MM.1S (cell line): ENCODE measurements around the gene VGF.
"Not testable (repeated sequence)": the region's sequence is repeated elsewhere in the genome, so short reads cannot be mapped to it uniquely, and the experiment has no call there.

Experiments used
- DNase-seq: peaks from one replicate; pipeline ENCODE4 v3.0.0-alpha.2; 2015
- H2AFZ ChIP-seq: fragments of 300-600 bp; sonication (generic); 2 replicates; pipeline ENCODE4 v1.6.0; 2016; ENCODE audit warnings: antibody characterized with exemption, low read length
- H3F3A ChIP-seq: fragments of 300-600 bp; sonication (generic); 2 replicates; pipeline ENCODE4 v1.6.1; 2016; ENCODE audit warnings: mild to moderate bottlenecking, antibody characterized with exemption, low read length, moderate library complexity, mixed read lengths; ENCODE audit not compliant: insufficient read depth
- H3K27ac ChIP-seq: fragments of 300-600 bp; sonication (generic); 2 replicates; pipeline ENCODE4 v1.5.1; 2016; ENCODE audit warnings: mild to moderate bottlenecking, low read length
- H3K27me3 ChIP-seq: fragments of 300-600 bp; sonication (generic); replicated peaks from 2 replicates; pipeline ENCODE4 v1.6.0; 2016; ENCODE audit warnings: low read length; ENCODE audit not compliant: insufficient read depth
- H3K36me3 ChIP-seq: fragments of 300-600 bp; sonication (generic); replicated peaks from 2 replicates; pipeline ENCODE4 v1.6.1; 2016; ENCODE audit warnings: mild to moderate bottlenecking, low read length, mixed read lengths; ENCODE audit not compliant: insufficient read depth
- H3K4me1 ChIP-seq: fragments of 300-600 bp; sonication (generic); 2 replicates; pipeline ENCODE4 v1.6.1; 2016; ENCODE audit warnings: low read length, mixed read lengths
- H3K4me2 ChIP-seq: fragments of 300-600 bp; sonication (generic); 2 replicates; pipeline ENCODE4 v1.6.0; 2016; ENCODE audit warnings: low read depth, low read length
- H3K4me3 ChIP-seq: fragments of 300-600 bp; sonication (generic); 2 replicates; pipeline ENCODE4 v1.5.1; 2016; ENCODE audit warnings: low read length, mixed read lengths
- H3K79me2 ChIP-seq: fragments of 300-600 bp; sonication (generic); 2 replicates; pipeline ENCODE4 v1.6.1; 2016; ENCODE audit warnings: mixed run types, low read length, mixed read lengths
- H3K9ac ChIP-seq: fragments of 300-600 bp; sonication (generic); 2 replicates; pipeline ENCODE4 v1.6.1; 2016; ENCODE audit warnings: low read length, mixed read lengths
- H3K9me2 ChIP-seq: fragments of 300-600 bp; sonication (generic); replicated peaks from 2 replicates; pipeline ENCODE4 v1.6.1; 2016; ENCODE audit warnings: mild to moderate bottlenecking, low read length, mixed read lengths; ENCODE audit not compliant: insufficient read depth
- H3K9me3 ChIP-seq: fragments of 300-600 bp; sonication (generic); replicated peaks from 2 replicates; pipeline ENCODE4 v1.6.1; 2016; ENCODE audit warnings: mild to moderate bottlenecking, low read length, mixed read lengths; ENCODE audit not compliant: insufficient read depth
- H4K20me1 ChIP-seq: fragments of 300-600 bp; sonication (generic); 2 replicates; pipeline ENCODE4 v1.6.1; 2016; ENCODE audit warnings: mild to moderate bottlenecking, low read length, moderate library complexity, mixed read lengths; ENCODE audit not compliant: insufficient read depth
- EZH2 ChIP-seq: fragments of 300-600 bp; sonication (generic); optimal IDR thresholded peaks from 2 replicates; pipeline ENCODE3; 2017; ENCODE audit warnings: low read depth, mild to moderate bottlenecking, antibody characterized with exemption, low read length, mixed read lengths
- EZH2phosphoT487 ChIP-seq: fragments of 300-600 bp; sonication (generic); IDR thresholded peaks from 2 replicates; pipeline ENCODE4 v1.6.1; 2018; ENCODE audit warnings: antibody characterized with exemption, low read length
- TF ChIP-seq, protein P1 (sequence below): fragments of 300-600 bp; sonication (generic); IDR thresholded peaks from 2 replicates; pipeline ENCODE4 v1.5.1; 2016; ENCODE audit warnings: antibody characterized with exemption, low read length, mixed read lengths

VGF gene

DNA sequence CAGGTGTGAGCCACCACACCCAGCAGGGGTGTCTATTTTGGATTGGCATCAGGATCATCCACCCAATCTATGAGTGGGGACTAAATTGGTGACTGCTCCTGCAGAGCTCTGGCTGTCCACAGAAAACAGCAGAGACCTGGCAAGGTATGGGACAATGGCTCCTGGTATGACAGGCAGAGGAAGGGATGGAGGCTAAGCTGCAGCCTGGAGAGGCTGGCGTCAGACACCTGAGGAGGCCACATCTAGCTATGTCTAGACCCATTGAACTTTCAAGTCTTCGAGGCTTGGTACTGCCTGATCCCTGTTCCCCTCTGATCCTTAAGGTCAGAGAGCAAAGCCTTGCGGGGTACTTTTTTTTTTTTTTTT lies 41.7 kb downstream of the VGF start:
- Histone ChIP-seq H3K4me1 (peaks cover 16% of the 10 kb centered on the region), H3K9ac (no peak overlapping the region), H3K9me2 (no peaks in the 10 kb centered on the region), H4K20me1 (no peaks in the 10 kb centered on the region), H3K36me3 (no peaks in the 10 kb centered on the region), H3K79me2 (no peaks in the 10 kb centered on the region), H3K4me2 (no peak overlapping the region), H2AFZ (no peak overlapping the region), H3K4me3 (no peak overlapping the region), H3K27me3 (peaks cover 100% of the 10 kb centered on the region), H3K27ac (no peak overlapping the region), H3F3A (no peaks in the 10 kb centered on the region), H3K9me3 (no peaks in the 10 kb centered on the region)
- no peak for DNase-seq
- TF ChIP-seq EZH2phosphoT487 (no peak), EZH2 (no peak)
- TF ChIP-seq, protein P1, sequence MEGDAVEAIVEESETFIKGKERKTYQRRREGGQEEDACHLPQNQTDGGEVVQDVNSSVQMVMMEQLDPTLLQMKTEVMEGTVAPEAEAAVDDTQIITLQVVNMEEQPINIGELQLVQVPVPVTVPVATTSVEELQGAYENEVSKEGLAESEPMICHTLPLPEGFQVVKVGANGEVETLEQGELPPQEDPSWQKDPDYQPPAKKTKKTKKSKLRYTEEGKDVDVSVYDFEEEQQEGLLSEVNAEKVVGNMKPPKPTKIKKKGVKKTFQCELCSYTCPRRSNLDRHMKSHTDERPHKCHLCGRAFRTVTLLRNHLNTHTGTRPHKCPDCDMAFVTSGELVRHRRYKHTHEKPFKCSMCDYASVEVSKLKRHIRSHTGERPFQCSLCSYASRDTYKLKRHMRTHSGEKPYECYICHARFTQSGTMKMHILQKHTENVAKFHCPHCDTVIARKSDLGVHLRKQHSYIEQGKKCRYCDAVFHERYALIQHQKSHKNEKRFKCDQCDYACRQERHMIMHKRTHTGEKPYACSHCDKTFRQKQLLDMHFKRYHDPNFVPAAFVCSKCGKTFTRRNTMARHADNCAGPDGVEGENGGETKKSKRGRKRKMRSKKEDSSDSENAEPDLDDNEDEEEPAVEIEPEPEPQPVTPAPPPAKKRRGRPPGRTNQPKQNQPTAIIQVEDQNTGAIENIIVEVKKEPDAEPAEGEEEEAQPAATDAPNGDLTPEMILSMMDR = no peak

DNA sequence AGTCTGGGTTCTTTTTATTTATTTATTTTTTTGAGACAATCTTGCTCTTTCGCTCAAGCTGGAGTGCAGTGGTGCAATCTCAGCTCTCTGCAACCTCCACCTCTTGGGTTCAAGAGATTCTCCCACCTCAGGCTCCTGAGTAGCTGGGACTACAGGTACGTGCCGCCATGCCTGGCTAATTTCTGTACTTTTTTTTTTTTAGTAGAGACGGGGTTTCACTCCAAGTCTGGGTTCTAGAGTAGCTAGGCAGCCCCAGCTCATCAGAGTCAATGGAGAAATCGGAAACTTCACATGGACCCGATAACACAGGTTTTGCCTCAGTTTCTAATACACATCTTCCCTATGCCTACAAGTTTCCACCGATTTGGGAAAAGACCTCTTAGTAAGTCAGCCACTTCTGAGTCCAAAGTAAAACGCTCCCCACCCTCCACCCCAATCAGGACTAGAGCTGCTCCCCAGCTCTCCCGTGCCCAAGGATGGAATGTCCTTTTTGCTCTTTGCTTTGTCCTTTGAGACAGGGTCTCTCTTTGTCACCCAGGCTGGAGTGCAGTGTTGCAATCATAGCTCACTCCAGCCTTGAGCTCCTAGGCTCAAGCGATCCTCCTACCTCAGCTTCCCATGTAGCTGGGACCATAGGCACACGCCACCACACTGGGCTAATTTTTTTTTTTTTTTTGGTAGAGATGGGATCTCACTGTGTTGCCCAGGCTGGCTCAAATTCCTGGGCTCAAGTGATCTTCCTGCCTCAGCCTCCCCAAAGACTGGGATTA lies 42.3 kb downstream of the VGF start:
- no peaks in the 10 kb centered on the region for H4K20me1 ChIP-seq
- peaks cover 100% of the 10 kb centered on the region for H3K27me3 ChIP-seq
- no peaks in the 10 kb centered on the region for H3K36me3 ChIP-seq
- no peak overlapping the region for H3K4me2 ChIP-seq
- H3K4me1 ChIP-seq = peaks cover 16% of the 10 kb centered on the region
- no peak overlapping the region for H3K4me3 ChIP-seq
- no peaks in the 10 kb centered on the region for H3K9me2 ChIP-seq
- H3K27ac ChIP-seq = no peak overlapping the region
- no peak overlapping the region for H2AFZ ChIP-seq
- DNase-seq = no peak
- H3K9ac ChIP-seq = no peak overlapping the region
- H3K79me2 ChIP-seq = no peaks in the 10 kb centered on the region
- no peaks in the 10 kb centered on the region for H3F3A ChIP-seq
- H3K9me3 ChIP-seq = no peaks in the 10 kb centered on the region
- no peak for TF ChIP-seq EZH2
- no peak for TF ChIP-seq EZH2phosphoT487
- TF ChIP-seq, protein P1 = no peak

DNA sequence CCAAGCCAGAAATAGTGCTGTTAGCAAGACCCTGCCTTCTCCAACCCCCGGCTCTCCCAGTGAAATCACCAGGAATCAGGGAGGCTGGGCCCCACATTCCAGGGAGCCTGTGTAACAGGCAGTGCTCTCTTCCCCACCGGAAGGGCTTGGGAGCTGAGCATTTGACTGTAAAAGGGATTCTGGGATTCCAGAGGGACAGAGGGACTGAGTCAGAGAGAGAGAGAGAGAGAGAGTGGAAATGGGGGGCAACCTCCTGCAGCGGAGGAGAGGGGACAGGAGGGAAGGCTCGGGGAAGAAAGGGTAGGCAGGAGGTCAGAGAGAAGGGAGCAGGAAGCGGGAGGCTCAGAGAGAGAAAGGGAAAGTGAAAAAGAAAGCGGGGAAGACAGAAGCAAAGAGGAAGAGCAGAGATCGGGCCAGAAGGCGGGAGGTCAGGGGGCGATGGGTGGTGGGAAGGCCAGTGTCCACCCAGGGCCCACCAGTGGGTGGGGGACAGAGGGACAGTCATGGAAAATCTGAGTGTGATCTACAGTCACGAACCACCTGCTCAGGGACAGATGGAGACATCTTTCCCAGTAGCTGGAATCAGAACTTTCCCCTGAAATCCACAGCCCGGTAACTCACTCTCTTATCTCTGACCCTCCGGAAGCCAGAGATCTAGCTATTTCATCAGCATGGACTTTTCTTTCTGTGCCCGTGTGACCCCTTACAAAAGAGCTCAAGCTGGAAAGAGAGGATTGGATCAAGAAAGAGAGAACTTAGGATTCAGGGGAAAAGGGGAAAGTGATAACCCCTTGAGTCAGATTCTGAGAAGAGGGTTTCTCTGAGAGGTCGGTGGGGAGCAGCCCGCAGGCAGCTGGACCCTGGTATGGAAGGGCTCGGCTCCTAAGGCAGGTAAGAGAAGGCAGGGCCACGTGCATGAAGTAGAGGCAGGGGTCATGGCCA lies 43.1 kb downstream of the VGF start:
- TF ChIP-seq EZH2phosphoT487 (no peak), EZH2 (no peak)
- TF ChIP-seq, protein P1 = no peak
- H3K4me2 ChIP-seq = no peak overlapping the region; the same call in 1 of the 2 replicates

DNA sequence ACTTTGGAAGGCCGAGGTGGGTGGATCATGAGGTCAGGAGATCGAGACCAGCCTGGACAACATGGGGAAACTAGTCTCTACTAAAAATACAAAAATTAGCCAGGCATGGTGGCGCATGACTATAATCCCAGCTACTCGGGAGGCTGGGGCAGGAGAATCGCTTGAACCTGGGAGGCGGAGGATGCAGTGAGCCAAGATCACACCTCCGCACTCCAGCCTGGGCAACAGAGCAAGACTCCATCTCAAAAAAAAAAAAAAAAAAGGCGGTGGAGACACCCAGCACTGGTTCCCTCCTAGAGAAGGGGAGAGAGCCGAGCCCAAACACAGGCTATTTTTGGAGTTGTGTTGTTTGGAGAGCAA lies 43.8 kb downstream of the VGF start:
- not testable (repeated sequence) for H3K36me3 ChIP-seq, H3K4me2 ChIP-seq, H3F3A ChIP-seq, H3K9me3 ChIP-seq, H3K79me2 ChIP-seq, H3K4me3 ChIP-seq, H3K27ac ChIP-seq, H3K9me2 ChIP-seq, DNase-seq, H3K9ac ChIP-seq, H4K20me1 ChIP-seq, H2AFZ ChIP-seq
- H3K4me1 ChIP-seq = peaks cover 13% of the 10 kb centered on the region
- peaks cover 97% of the 10 kb centered on the region for H3K27me3 ChIP-seq

More for the DNA sequence above, 43.1 kb downstream of the VGF start:
- H3K36me3 ChIP-seq = no peaks in the 10 kb centered on the region
- H3K27ac ChIP-seq = no peak overlapping the region
- H3F3A ChIP-seq = no peaks in the 10 kb centered on the region
- no peaks in the 10 kb centered on the region for H3K9me3 ChIP-seq
- H3K27me3 ChIP-seq = peaks cover 97% of the 10 kb centered on the region
- H3K4me1 ChIP-seq = peaks cover 16% of the 10 kb centered on the region
- H3K9me2 ChIP-seq = no peaks in the 10 kb centered on the region
- no peaks in the 10 kb centered on the region for H4K20me1 ChIP-seq
- H3K79me2 ChIP-seq = no peaks in the 10 kb centered on the region
- DNase-seq = no peak
- H2AFZ ChIP-seq = no peak overlapping the region
- H3K4me3 ChIP-seq = no peak overlapping the region
- H3K9ac ChIP-seq = no peak overlapping the region
